ENCODE results near the gene PLCL2.

The PLCL2 gene

DNA sequence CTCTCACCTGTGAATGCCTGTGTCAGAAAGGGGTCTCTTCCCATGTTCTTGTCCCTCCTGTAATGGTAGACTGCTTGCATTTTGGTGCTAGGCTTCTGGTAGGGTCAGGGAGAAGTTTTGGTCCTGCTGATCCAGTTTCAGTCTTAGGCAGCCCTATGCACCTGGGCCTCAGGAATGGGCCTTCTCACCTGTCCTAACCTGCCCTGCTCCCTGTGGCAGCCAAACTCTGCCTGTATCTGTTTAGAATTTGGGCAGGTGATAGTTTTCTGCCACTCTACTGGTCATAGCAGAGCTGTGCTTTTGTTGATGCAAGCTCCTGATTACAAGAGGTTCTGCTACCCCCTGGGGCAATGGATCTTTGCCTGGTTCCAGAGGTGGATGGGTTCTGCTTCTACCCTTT is 118.7 kb downstream of the PLCL2 start:
- DNase-seq (ENCODE audit: extremely low read depth in 1 of 2, low read depth in 1 of 2), result no peak

DNA sequence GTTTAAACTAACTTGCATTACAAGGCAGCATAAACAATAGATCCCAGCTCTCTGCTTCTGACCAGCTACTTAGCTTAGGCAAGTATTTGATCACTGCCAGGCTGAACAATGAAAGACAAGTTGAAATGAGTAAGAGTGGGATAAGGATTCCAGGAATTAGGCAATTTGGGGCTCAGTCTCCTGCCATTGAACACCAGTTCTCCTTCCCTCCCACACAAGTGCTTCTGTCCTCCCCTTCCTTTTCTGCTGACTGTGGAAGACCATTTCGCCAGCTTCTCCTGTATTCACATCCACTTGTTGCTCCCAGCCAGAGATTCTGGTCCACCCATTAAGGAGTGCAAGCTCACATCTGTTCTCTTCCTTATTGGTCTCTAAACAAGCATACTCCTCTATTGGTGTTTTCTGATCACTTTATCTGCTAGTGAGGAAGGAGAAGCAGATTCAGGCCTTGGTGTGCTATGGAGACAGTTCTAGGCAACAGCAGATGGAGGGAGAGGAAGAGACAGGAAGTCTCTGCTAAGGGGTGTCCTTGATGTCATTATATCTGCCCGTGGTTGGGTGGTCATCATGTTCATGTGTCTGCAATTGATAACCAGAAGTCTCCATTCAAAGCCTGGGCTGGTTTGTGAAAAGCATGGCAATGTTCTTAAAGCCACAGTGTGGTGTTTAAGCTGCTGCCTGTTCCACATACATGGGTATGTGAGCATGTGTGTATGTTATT is 121.5 kb downstream of the PLCL2 start:
- DNase-seq (ENCODE audit: extremely low read depth in 1 of 2, low read depth in 1 of 2), result no peak

DNA sequence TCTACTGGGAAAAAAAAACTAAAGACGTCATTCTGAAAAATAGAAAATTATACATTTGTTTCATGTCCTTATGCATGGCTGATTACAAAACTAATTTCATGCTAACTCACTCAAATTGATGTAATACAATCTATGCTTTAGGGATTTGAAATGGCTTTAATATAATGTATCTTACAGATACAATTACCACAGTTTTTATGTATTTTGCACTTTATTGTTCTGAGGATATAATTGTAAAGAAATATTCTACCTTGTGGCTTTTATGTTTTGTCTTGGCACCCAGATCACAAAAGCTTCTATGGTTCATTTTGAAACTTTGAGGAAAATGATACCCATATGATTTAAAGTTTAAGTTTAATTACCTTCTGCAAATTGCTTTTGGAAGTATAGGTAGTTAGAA is 122.5 kb downstream of the PLCL2 start:
- no peak for DNase-seq (ENCODE audit: extremely low read depth in 1 of 2, low read depth in 1 of 2)

DNA sequence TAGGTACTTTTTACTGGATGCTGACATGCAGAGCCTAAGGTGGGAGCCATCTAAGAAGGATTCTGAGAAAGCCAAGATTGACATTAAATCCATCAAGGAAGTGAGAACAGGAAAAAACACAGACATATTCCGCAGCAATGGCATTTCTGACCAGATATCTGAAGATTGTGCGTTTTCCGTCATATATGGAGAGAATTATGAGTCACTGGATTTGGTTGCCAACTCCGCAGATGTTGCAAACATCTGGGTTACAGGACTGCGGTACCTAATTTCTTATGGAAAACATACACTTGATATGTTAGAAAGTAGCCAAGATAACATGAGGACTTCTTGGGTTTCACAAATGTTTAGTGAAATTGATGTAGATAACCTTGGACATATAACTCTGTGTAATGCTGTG is 125.1 kb downstream of the PLCL2 start:
- no peak for DNase-seq (ENCODE audit: extremely low read depth in 1 of 2, low read depth in 1 of 2)

DNA sequence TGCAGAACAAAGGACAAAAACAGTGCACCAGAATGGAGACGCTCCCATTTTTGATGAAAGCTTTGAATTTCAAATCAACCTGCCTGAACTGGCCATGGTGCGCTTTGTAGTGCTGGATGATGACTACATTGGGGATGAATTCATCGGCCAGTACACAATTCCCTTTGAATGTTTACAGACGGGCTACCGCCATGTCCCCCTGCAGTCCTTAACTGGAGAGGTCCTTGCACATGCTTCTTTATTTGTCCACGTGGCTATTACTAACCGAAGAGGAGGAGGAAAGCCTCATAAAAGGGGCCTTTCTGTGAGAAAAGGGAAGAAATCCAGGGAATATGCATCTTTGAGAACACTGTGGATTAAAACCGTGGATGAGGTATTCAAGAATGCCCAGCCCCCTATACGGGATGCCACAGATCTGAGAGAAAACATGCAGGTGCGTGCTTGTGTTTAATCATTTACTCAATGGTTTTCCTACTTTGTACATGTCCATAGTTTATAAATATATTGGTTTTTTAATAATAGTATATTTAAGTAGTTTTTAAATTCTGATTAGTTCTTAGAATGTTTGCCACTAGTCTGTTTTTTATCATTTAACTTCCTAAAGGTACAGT is 127.1 kb downstream of the PLCL2 start:
- DNase-seq (ENCODE audit: extremely low read depth in 1 of 2, low read depth in 1 of 2), result no peak

DNA sequence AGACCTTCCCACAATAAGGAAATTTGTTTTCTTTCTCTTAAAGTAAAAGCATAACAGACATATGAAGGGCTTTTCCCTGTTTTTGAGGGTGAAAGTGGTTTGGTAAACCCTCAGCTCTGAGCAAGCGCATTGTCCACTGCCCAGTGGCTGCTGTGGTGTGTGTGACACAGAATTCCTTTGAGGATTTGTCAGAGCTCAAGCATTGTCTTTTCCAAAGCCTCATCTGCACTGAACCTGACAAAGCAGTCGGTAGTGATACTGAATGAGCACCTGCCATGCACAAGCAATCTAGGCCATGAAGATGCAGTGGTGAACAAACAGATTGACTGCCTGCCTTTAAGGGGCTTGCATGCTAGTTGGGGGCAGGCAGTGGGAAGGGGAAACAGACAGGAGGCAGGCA is 128.3 kb downstream of the PLCL2 start:
- no peak for DNase-seq (ENCODE audit: extremely low read depth in 1 of 2, low read depth in 1 of 2)

DNA sequence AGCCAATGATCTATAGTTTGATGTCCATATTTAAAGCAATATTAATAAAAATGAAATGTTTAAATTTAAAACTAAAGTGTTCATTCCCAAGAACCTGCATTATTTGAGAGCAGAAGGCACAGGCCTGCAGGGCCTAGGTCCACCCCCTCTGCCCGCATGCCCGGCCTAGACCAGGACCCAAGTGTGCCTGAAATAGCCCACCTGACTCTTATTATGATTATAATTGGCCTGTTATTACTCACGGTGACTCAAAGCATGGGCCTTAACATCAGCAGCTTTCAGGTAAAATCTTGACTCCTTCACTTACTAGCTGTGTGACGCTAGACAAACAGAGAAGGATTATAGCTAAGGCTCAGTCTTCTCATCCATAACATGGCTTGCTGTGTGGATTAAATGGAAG is 128.8 kb downstream of the PLCL2 start:
- no peak for DNase-seq (ENCODE audit: extremely low read depth in 1 of 2, low read depth in 1 of 2)

DNA sequence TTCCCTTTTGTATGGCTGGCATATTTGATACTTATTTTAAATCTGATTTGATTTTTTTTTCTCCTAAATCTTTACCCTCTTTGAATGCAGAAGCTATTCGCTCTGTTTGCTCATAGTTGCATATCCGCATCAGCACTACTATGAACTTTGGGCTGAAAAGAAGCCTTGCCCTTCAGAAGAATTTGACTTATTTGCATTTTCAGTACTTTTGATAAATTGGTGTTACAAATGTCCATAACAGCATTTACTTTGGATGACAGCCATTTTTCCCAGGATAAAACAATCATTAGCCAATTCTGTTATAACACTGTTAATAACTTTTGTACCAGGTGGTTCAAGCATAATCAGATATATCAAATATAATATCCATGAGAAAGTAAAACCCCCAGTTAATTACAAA is 129.5 kb downstream of the PLCL2 start:
- no peak for DNase-seq (ENCODE audit: extremely low read depth in 1 of 2, low read depth in 1 of 2)

DNA sequence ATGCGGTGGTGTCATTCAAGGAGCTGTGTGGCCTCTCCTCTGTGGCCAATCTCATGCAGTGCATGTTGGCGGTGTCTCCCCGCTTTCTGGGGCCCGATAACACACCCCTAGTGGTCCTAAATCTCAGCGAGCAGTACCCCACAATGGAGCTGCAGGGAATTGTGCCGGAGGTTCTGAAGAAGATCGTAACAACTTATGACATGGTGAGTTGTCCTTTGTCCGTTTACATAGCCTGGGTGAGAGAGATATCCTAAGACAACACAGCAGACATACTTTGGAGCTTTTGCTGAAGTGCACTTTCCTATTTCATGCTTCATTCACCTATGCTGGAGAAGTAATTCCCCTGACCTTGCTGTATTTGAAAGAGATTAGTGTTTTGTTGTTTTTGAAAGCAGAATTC is 130.0 kb downstream of the PLCL2 start:
- DNase-seq (ENCODE audit: extremely low read depth in 1 of 2, low read depth in 1 of 2), result no peak

DNA sequence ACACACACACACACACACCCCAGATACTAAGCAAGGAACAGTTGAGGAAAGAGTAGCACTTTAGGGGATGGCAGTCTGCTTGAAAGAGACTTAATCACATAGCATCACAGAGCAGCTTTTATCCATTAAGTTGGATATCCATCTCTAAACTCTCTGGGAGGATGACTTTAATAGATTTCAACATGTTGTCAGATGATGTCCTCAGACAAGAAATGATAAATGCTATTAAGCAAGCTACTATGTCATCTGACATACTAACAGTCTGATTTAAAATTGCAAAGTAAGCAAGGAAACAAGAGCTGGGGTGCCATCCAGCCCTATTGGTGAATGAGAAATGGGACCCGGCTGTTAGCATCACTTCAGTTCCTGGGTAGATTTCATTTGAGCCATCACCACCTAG is 136.9 kb downstream of the PLCL2 start:
- DNase-seq (ENCODE audit: extremely low read depth in 1 of 2, low read depth in 1 of 2), result no peak

DNA sequence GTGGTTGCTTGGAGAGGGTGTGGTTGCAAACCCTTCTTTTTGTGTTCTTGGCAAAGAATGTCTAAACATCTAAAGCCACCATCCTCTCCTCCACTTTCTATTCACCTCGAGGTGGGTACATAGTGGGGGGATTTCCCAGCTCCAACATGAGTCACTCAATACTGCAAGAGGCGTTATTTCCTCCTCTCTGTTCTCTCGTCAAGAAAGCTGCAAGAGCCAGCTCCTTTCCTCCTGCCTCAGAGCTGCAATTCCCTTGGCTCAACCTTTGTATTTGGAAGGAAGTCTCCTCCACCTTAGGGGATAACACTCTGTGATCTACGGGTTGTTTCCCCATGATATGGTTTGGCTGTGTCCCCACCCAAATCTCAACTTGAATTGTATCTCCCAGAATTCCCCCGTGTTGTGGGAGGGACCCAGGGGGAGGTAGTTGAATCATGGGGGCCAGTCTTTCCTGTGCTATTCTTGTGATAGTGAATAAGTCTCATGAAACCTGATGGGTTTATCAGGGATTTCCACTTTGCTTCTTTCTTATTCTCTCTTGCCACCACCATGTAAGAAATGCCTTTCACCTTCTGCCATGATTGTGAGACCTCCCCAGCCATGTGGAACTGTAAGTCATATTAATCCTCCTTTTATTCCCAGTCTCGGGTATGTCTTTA is 138.4 kb downstream of the PLCL2 start:
- peak; percentile 19 to 64 for DNase-seq (ENCODE audit: extremely low read depth in 1 of 2, low read depth in 1 of 2)

DNA sequence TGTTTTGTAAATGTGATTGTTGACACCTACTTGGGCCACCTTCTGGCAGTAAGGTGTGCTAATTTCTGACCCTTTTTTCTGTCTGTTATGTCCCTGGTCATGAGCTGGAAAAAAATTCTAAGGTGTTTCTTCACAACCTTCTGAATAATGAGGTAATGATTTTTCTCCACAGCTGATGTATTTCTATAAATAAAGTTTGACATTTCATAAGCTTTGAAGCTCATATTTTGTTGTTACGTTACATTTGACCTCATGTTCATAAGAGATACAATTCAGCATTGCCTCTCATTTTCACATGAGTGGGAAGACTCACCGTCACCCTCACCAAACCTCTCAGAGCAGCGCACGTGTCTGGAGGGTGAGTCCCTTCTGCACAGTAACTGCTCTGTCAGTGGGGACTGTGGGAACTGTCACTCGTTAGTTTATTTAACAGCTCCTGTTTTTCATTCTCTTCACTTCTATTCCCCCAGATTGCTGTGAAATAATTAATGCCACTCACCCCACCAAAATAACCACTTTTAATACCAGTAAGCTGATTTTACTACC is 140.9 kb downstream of the PLCL2 start:
- peak; percentile 7 to 40 for DNase-seq (ENCODE audit: extremely low read depth in 1 of 2, low read depth in 1 of 2)

DNA sequence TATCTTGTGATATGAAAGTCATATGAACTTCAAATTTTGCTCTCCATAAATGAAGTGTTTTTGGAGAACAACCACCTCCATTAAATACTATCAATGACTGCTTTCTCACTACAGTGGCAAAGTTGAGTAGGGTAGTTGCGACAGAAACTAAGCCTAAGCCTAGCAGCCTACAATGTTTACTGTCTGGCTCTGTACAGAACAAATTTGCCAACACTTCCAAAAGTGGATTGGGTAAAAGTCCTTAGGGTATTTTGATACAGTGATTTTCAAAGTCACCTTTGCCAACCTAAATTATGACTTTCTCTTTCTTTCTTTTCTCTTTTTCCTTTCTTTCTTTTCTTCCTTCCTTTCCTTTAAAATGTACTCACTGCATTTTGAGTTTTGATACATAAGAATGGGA is 142.6 kb downstream of the PLCL2 start:
- DNase-seq (ENCODE audit: extremely low read depth in 1 of 2, low read depth in 1 of 2), result no peak

DNA sequence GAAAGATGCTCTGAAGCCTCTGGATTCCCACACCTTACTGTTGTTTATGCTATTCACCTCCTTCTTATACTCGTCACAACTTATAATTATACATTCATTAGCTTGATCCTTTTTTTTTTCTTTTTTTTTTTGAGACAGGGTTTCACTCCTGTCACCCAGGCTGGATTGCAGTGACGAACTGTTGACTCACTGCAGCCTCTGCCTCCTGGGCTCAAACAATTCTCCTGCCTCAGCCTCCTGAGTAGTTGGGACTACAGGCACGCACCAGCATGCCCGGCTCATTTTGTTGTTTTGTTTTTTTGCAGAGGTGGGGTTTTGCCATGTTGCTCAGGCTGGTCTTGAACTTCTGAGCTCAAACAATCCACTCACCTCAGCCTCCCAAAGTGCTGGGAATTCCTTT is 143.6 kb downstream of the PLCL2 start:
- DNase-seq (ENCODE audit: extremely low read depth in 1 of 2, low read depth in 1 of 2), result no peak

DNA sequence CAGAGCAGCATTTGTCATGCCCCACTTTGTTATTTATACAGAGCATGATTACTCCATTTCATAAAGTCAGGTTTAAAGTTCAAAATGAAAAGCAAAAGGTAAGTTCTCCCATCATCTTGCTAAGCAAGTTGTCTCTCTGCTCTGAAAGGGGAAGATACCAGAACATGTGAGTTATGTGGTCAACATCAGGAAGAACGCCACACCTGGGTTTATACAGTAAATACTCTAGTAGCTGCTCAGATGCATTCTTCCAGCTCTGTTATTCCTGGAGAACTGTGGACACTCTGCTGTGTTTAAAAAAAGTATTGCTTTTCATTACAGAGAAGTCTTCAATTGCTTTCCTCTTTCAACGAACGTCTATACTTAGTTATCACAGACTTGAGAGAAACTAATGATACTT is 145.7 kb downstream of the PLCL2 start:
- DNase-seq (ENCODE audit: extremely low read depth in 1 of 2, low read depth in 1 of 2), result no peak

DNA sequence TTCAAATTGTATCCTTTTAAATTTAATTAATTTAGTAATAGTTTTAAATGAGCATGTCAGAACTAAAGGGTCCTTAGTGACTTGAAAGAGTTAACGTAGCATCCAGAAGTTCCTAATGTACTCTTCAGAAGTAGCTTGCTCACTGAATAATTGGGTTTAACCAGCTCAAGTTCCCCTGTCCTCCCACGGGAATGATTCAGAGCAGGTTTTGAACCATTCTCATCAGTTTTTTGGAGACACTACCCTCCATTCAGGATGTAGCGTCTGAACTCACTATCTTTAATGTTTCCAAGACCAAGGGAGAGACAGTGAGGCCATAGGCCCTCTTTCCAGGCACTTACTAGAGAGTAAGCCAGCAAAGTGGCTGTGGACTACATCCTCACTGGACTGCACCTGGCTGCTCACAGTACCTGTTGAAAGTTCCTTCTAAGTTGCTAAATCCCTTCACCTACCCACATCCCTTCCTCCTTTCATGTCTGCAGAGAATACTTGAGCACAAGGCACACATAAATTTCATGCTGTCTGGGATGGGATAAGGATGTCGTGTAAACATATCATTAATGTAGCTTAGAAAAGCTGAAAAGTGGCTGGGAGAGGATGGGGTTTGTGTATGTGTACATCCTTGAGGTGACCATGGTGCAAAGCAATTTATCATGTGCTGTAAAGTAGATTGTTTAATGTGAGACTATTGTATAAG is 146.3 kb downstream of the PLCL2 start:
- DNase-seq (ENCODE audit: extremely low read depth in 1 of 2, low read depth in 1 of 2), result no peak

DNA sequence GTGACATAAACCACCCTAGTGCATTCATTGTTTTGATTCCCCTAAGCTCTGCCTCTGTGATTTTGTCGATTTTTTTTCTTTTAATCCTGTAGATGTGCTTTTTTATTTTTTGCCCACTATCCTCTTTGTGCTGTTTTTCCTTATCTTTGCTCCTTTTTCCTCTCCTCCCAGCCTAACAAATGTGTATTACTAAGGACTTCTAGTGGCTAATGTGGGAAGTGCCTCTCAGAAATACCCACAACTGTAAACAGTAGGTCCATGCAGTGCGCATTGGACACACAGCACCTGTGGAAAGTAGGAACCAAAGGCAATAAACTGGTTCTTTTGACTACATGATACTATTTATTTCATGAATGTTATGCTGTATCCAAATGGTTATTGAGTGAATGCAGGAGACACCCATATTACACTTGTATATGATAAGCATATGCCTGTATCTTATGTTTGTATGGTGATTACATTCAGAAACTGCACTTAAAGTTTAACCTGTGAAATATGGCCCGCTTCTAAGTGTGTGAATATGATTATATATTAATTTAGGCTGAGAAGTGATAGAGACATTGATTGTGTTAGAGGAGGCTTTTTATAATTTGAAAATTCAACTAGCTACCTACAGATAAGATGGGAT is 147.8 kb downstream of the PLCL2 start:
- DNase-seq (ENCODE audit: extremely low read depth in 1 of 2, low read depth in 1 of 2), result no peak

DNA sequence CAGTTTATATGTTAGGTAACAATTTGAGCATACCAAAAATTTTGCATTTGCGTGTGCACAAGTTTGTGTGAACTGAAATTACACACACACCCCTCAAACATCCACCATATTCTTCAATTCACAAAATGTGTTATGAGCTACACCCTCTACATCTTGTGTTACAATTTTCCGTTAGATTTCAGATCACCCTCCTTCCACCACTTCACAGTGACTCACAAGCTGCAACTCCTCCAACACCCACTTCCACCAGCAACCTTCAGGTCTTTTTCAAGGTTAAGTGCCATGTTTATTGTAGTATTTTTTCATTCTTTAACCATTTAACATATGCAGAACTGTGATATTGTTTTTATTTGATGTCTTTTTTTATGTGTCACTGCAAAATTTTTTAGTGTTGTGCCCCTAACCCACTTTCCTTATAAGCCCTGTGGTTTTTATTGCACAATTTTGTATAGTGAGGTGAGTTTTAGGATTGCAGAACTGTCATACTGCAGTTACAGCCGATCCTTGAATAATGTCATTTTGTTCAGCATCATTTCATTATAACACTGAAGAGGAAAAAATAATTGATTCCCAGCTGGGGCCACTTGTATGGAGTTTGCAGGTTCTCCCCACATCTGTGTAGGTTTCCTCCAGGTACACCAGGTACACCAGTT is 148.9 kb downstream of the PLCL2 start:
- no peak for DNase-seq (ENCODE audit: extremely low read depth in 1 of 2, low read depth in 1 of 2)

DNA sequence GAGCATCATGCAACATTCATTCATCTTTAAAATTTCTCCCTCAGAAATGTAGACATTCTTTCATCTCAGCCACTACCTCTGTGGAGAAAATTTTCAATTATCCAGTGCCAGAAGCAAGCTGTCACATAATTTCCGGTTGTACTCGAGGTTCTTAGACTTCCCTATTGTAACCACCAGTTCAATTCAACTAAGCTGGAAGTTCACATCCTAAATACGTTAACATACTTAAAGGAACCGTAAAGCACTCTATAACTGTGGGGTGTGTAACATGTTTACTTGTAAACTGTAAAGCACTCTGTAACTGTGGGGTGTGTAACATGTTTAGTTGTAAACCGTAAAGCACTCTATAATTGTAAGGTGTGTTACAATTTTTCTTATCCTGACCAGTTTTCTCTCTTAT is 150.3 kb downstream of the PLCL2 start:
- DNase-seq (ENCODE audit: extremely low read depth in 1 of 2, low read depth in 1 of 2), result no peak

DNA sequence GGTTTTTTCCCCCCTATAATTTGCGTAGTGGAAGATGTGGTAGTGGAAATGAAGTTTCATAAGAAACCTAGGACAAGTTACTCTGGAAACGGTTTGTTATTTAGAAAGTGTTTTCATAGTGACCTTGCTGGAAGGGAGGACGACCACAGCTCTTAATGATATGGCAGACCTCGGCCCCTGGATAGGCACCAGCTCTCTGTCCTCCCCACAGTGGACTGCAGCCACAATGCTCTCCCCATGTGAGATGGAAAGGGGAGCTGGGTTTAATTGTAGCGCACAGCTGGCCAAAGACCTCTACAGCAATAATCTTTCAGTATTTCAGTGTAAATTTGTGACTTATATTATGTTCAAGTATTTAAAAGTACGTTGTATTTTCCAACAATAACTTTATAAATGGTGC is 151.2 kb downstream of the PLCL2 start:
- DNase-seq (ENCODE audit: extremely low read depth in 1 of 2, low read depth in 1 of 2), result no peak

DNA sequence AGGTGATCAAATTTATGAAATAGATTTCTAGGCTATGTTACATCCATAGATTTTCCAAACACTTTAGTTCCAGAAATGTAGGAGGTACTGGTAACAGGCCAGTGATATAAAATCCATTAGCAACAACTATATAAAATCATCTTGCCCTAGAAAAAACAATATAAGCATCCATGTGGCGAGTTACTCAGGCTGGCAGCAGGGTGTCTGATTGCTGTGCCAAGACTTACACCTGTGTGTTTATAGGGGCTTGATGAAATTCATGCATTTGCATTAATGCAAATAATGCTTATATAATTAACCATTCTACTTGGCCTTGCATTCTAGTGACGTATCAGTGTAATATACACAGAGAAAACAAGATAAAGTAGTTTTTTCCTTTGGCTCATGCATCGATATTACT is 153.4 kb downstream of the PLCL2 start:
- DNase-seq (ENCODE audit: extremely low read depth in 1 of 2, low read depth in 1 of 2), result no peak

Data from stimulated activated CD8-positive, alpha-beta memory T cell treated with anti-CD3 and anti-CD28 coated beads, Interleukin-7, amount 100 ng/mL, for 48 hours (primary cell).